CD4-positive, alpha-beta memory T cell (primary cell): Measurements from ENCODE around the gene MPL. TPM values are rescaled to one million over a fixed set of nuclear protein-coding genes. Genes with fewer than 3 reads are reported as not detected.
"Not testable (repeated sequence)": the region's sequence is repeated elsewhere in the genome, so short reads cannot be mapped to it uniquely, and the experiment has no call there.

Experiments used
- CTCF ChIA-PET: fragments of 350-600 bp; sonication (Branson Sonifier 250); formaldehyde crosslinking; loops from one replicate; lab custom pipeline; 2021; ENCODE audit warnings: inconsistent platforms; ENCODE audit not compliant: partially characterized antibody; lab: Charles Lee
- POLR2A ChIA-PET: fragments of 350-600 bp; sonication (Branson Sonifier 250); formaldehyde crosslinking; loops from one replicate; lab custom pipeline; 2021; ENCODE audit not compliant: partially characterized antibody; lab: Charles Lee
- DNase-seq, 5 donors: peaks; one replicate each; pipeline versions ENCODE4 v3.0.0 to v3.0.0-alpha.2; 2020 to 2022; ENCODE audit warnings: mixed read lengths in 1 of 5
- H3K27ac ChIP-seq: one replicate; pipeline ENCODE4 v1.7.0; 2013; ENCODE audit warnings: low read depth, low read length
- H3K27me3 ChIP-seq: 2 replicates; pipeline ENCODE4 v1.7.0; 2013; ENCODE audit warnings: mild to moderate bottlenecking, low read length, moderate library complexity; ENCODE audit not compliant: insufficient read depth
- H3K36me3 ChIP-seq: 2 replicates; pipeline ENCODE4 v1.7.0; 2013; ENCODE audit warnings: mild to moderate bottlenecking, low read length, moderate library complexity; ENCODE audit not compliant: insufficient read depth
- H3K4me1 ChIP-seq: 2 replicates; pipeline ENCODE4 v1.7.0; 2013; ENCODE audit warnings: mild to moderate bottlenecking, low read length, moderate library complexity; ENCODE audit not compliant: insufficient read depth
- H3K4me3 ChIP-seq, 2 donors: one replicate each; pipeline ENCODE4 v1.7.0; 2013; ENCODE audit warnings: low read length in 2 of 2, mild to moderate bottlenecking in 1 of 2
- H3K9me3 ChIP-seq, 2 donors: one replicate each; pipeline ENCODE4 v1.7.0; 2013; ENCODE audit warnings: low read length in 2 of 2, control low read depth in 1 of 2; ENCODE audit not compliant: control insufficient read depth in 1 of 2
- H3K27ac Mint-ChIP-seq, 7 donors: one replicate each; pipeline ENCODE4 v1.8.0; 2020 to 2021; ENCODE audit warnings: mixed read lengths in 7 of 7, mild to moderate bottlenecking in 6 of 7, inconsistent platforms in 3 of 7, moderate library complexity in 3 of 7
- H3K27me3 Mint-ChIP-seq, 2 donors: one replicate each; pipeline ENCODE4 v1.8.0; 2020 to 2021; ENCODE audit warnings: mixed read lengths in 2 of 2
- H3K36me3 Mint-ChIP-seq, 2 donors: one replicate each; pipeline ENCODE4 v1.8.0; 2020 to 2021; ENCODE audit warnings: mixed read lengths in 2 of 2, inconsistent platforms in 1 of 2, mild to moderate bottlenecking in 1 of 2
- H3K4me1 Mint-ChIP-seq, 4 donors: one replicate each; pipeline ENCODE4 v1.8.0; 2020 to 2021; ENCODE audit warnings: mixed read lengths in 4 of 4, mild to moderate bottlenecking in 1 of 4
- H3K4me3 Mint-ChIP-seq, 8 donors: one replicate each; pipeline ENCODE4 v1.8.0; 2020 to 2021; ENCODE audit warnings: mixed read lengths in 8 of 8, mild to moderate bottlenecking in 7 of 8, moderate library complexity in 6 of 8, inconsistent platforms in 3 of 8
- H3K9me3 Mint-ChIP-seq, 8 donors: one replicate each; pipeline ENCODE4 v1.8.0; 2020 to 2021; ENCODE audit warnings: mixed read lengths in 8 of 8, mild to moderate bottlenecking in 5 of 8, inconsistent platforms in 3 of 8, moderate library complexity in 1 of 8
- intact Hi-C: fragments of 100-400 bp; cut with micrococcal nuclease; formaldehyde crosslinking; loops from one replicate; pipeline ENCODE4 v1.15.1; 2023
- microRNA-seq: library from miRNA; unstranded; fragments of <30 nt; microRNA quantifications from one replicate; pipeline ENCODE4 v1.2.0, GENCODE V29; 2021; ENCODE audit warnings: borderline replicate concordance, borderline number of aligned reads, borderline microRNAs expressed, mixed read lengths
- polyA plus RNA-seq, 2 donors: library from polyadenylated mRNA; unstranded; fragments of 300-500 nt; fragmentation: Illumina TruSeq; gene quantifications; one replicate each; pipeline ENCODE4 v1.2.3, GENCODE V29; 2021
- total RNA-seq, 2 experiments: library from RNA; stranded (reverse); gene quantifications; one replicate each; pipeline ENCODE4 v1.2.3, GENCODE V29; 2021

The MPL gene
- total and polyA plus RNA-seq, 4 experiments from 2014 or later = not detected

DNA sequence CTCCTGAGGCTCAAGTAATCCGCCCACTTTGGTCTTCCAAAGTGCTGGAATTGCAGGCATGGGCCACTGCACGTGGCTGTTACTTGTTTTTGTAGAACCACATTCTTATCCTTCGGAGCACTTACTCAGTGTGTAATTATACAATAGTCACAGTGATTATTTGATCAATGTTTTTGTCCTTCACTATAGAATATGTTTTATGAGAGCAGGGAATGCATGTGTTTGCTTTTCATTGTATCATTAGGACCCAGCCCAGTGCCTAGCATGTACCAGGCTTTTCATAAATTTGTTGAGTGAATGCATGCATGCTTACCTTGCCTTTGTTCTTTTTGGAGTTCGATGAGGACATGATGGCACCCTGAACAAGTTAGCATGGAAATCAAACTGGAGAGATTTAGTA, 57.9 kb downstream of the MPL start:
- Mint-ChIP-seq H3K27ac (peak overlapping the region in 1 of 7 donors; percentile 7), H3K36me3 (peaks cover 9 to 33% of the 10 kb centered on the region in 2 donors), H3K4me3 (no peak overlapping the region), H3K9me3 (no peaks in the 10 kb centered on the region), H3K27me3 (no peaks in the 10 kb centered on the region), H3K4me1 (peaks cover 18 to 44% (median 28%) of the 10 kb centered on the region in 4 donors)
- intact Hi-C loops = no loop called here
- ChIA-PET CTCF (interaction anchor here (1.4 to 2.7 kb wide), 2 partner anchors 11 to 19 kb away, joined by 3 to 9 read pairs; no protein-coding TSS in a partner anchor), POLR2A (no interaction called here)
- no peak for DNase-seq
- Histone ChIP-seq H3K9me3 (no peaks in the 10 kb centered on the region), H3K4me1 (peaks cover 10% of the 10 kb centered on the region), H3K27ac (no peak overlapping the region), H3K27me3 (no peaks in the 10 kb centered on the region), H3K4me3 (no peak overlapping the region), H3K36me3 (no peaks in the 10 kb centered on the region)

DNA sequence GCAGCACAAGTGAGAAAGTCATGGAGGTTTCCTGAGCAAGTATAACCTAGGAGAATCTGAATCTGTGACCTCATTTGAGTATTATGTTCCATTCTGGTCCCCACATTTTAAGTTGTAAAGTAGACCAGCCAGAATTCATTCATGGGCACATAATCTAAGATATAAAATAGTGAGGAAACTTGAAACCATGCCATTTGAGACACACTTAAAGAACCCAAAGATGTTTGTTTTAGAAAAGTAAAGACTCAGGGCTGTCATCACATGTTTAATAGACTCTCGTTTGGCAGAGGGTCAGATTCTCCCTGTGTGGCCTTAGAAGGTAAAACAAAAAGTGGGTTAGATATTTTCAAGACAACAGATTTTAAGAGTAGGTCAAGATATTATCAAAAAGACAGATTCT, 58.4 kb downstream of the MPL start:
- ChIA-PET POLR2A (no interaction called here), CTCF (interaction anchor here (2.7 kb wide), 1 partner anchor 19 kb away, joined by 9 read pairs; no protein-coding TSS in a partner anchor)
- no peak for DNase-seq
- Histone ChIP-seq H3K36me3 (no peaks in the 10 kb centered on the region), H3K9me3 (no peaks in the 10 kb centered on the region), H3K4me3 (no peak overlapping the region), H3K27me3 (no peaks in the 10 kb centered on the region), H3K27ac (no peak overlapping the region), H3K4me1 (peaks cover 4% of the 10 kb centered on the region)
- Mint-ChIP-seq H3K4me1 (peaks cover 18 to 39% (median 24%) of the 10 kb centered on the region in 4 donors), H3K27ac (peak overlapping the region in 1 of 7 donors; percentile 7), H3K4me3 (no peak overlapping the region), H3K27me3 (no peaks in the 10 kb centered on the region), H3K9me3 (no peaks in the 10 kb centered on the region), H3K36me3 (peaks cover 9 to 33% of the 10 kb centered on the region in 2 donors)
- intact Hi-C loops = no loop called here

DNA sequence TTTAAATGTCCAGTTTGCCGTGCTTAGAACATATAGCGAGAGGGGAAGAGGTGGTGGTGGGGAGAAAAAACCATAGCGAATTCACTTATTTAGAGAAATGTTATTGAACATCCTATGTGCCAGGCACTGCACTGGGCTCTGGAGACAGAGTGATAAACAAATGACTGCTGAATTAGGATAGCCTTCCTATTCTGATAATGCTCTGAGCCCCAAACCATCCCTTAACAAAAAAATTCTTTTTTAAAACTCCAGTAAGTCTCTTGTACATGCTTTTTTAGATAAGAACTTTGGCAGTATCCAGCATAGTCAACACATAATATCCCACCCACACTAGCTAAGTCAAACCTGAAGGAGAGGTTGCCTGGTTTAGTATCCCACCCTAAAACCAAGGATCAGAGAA, 60.6 kb downstream of the MPL start:
- Mint-ChIP-seq H3K27ac (no peak overlapping the region), H3K9me3 (no peaks in the 10 kb centered on the region), H3K4me3 (no peak overlapping the region), H3K36me3 (peaks cover 20 to 48% of the 10 kb centered on the region in 2 donors), H3K4me1 (peaks cover 11 to 36% (median 18%) of the 10 kb centered on the region in 4 donors), H3K27me3 (no peaks in the 10 kb centered on the region)
- intact Hi-C loops = no loop called here
- H3K27ac ChIP-seq = no peak overlapping the region
- H3K4me1 ChIP-seq = no peaks in the 10 kb centered on the region
- no peak for DNase-seq
- H3K4me3 ChIP-seq = no peak overlapping the region
- no peaks in the 10 kb centered on the region for H3K27me3 ChIP-seq
- no peaks in the 10 kb centered on the region for H3K9me3 ChIP-seq
- POLR2A ChIA-PET = interaction anchor here (0.6 to 1.2 kb wide), 3 partner anchors 10 to 878 kb away, joined by 3 to 4 read pairs (median 3); no protein-coding TSS in a partner anchor
- H3K36me3 ChIP-seq = peaks cover 3% of the 10 kb centered on the region
- CTCF ChIA-PET = interaction anchor here (2.7 kb wide), 1 partner anchor 17 kb away, joined by 9 read pairs; no protein-coding TSS in a partner anchor

DNA sequence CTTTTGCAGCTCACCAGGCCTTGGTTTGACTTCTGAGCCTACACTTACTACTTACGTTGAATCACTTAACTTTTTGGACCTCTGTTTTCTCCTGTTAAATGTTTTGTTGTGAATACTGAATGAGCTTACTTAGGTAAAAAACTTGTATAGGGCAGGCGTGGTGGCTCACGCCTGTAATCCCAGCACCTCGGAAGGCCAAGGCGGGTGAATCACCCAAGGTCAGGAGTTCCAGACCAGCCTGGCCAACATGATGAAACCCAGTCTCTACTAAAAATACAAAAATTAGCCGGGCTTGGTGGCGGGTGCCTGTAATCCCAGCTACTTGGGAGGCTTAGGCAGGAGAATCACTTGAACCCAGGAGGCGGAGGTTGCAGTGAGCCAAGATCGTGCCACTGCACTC, 62.8 kb downstream of the MPL start:
- H3K9me3 ChIP-seq, DNase-seq, H3K27me3 ChIP-seq, H3K4me3 ChIP-seq, H3K27me3 Mint-ChIP-seq, intact Hi-C loops, H3K4me1 ChIP-seq, H3K4me3 Mint-ChIP-seq, POLR2A ChIA-PET, H3K27ac ChIP-seq, H3K9me3 Mint-ChIP-seq: not testable (repeated sequence)
- H3K4me1 Mint-ChIP-seq = peaks cover 8 to 29% (median 14%) of the 10 kb centered on the region in 4 donors
- H3K36me3 ChIP-seq = peaks cover 22% of the 10 kb centered on the region
- peak overlapping the region in 1 of 7 donors; percentile 14 for H3K27ac Mint-ChIP-seq
- CTCF ChIA-PET = interaction anchor here (2.4 kb wide), 1 partner anchor 174 kb away, joined by 7 read pairs; no protein-coding TSS in a partner anchor
- H3K36me3 Mint-ChIP-seq = peaks cover 31 to 56% of the 10 kb centered on the region in 2 donors

DNA sequence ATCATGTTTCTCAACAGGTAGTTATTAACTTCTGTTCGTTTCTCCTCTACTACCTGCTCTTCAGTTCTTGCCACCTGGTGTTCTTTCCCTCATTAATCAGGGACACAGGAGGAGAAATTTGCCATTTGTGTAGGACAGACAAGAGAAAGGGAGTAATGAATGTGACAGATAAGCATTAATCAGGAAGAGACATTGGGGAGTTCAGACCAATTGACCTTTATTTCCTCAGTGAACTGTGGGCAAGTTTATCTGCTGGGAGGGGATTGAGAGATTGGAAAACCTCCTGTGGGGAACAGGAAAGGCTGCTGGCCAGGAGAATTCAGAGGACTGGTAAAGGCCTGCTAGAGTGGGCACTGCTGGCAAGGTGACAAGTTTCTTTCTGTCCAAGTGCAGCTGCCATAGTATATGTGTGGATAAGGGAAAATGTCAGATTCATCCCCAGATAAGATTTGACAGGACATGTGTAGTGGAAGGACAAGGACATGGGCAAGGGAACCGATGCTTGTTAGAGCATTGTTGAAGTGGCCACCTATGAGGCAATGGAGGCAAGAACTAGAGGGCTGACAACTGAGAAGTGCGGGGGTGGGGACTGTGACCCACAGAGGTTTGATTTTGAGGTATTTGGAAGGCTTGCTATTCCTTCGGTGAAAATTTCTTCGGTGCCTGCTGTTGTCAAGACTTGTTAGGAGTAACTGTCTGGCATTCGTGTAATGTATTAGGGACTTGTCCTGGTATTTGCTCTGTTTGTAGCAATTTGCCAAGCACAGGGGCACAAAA, 64.7 kb downstream of the MPL start:
- CTCF ChIA-PET = no interaction called here
- H3K27ac ChIP-seq = no peak overlapping the region
- intact Hi-C loops = no loop called here
- H3K4me3 ChIP-seq = no peak overlapping the region
- DNase-seq = no peak
- H3K4me1 Mint-ChIP-seq = peaks cover 6 to 25% (median 12%) of the 10 kb centered on the region in 4 donors
- H3K9me3 Mint-ChIP-seq = no peaks in the 10 kb centered on the region
- no peak overlapping the region for H3K4me3 Mint-ChIP-seq
- POLR2A ChIA-PET = no interaction called here
- H3K36me3 Mint-ChIP-seq = peaks cover 39 to 52% of the 10 kb centered on the region in 2 donors
- no peaks in the 10 kb centered on the region for H3K4me1 ChIP-seq
- H3K27me3 Mint-ChIP-seq = no peaks in the 10 kb centered on the region
- peak overlapping the region in 1 of 7 donors; percentile 20 for H3K27ac Mint-ChIP-seq
- H3K9me3 ChIP-seq = no peaks in the 10 kb centered on the region
- no peaks in the 10 kb centered on the region for H3K27me3 ChIP-seq
- H3K36me3 ChIP-seq = peaks cover 35% of the 10 kb centered on the region

Small RNA genes within 50 kb of the gene (microRNA-seq; reads per million reads assigned to microRNA genes)
- gene MIR6734 = 2.4 reads per million, percentile 3 among the genes with 10 or more reads in this experiment

Other genes with a start within 250 kb of the MPL start
- gene EBNA1BP2, start 165.5 kb upstream of the MPL start, total RNA-seq = 10 to 100 TPM; 23.6 to 27.6 TPM
- gene EBNA1BP2, start 165.5 kb upstream of the MPL start, polyA plus RNA-seq = 10 to 100 TPM; 56.7 to 72.2 TPM
- gene CFAP57, start 165.5 kb upstream of the MPL start, total RNA-seq = not detected
- gene CFAP57, start 165.5 kb upstream of the MPL start, polyA plus RNA-seq = under 1 TPM in 1 of 2 donors, not detected in 1; 0.07 TPM
- not detected for gene TMEM125, start 67.8 kb upstream of the MPL start, total RNA-seq
- gene TMEM125, start 67.8 kb upstream of the MPL start, polyA plus RNA-seq = not detected
- not detected for gene C1orf210, start 52.2 kb upstream of the MPL start, total RNA-seq
- gene C1orf210, start 52.2 kb upstream of the MPL start, polyA plus RNA-seq = not detected
- not detected for gene TIE1, start 36.8 kb upstream of the MPL start, total RNA-seq
- gene TIE1, start 36.8 kb upstream of the MPL start, polyA plus RNA-seq = not detected
- under 1 TPM in 1 of 2 experiments, not detected in 1; 0.32 TPM for gene CDC20, start 21.2 kb downstream of the MPL start, total RNA-seq
- gene CDC20, start 21.2 kb downstream of the MPL start, polyA plus RNA-seq = under 1 TPM in 1 of 2 donors, not detected in 1; 0.14 TPM
- gene ELOVL1, start 30.2 kb downstream of the MPL start, total RNA-seq = 10 to 100 TPM; 45.3 to 46.0 TPM
- gene ELOVL1, start 30.2 kb downstream of the MPL start, polyA plus RNA-seq = 10 to 100 TPM; 86.4 to 99.3 TPM
- 10 to 100 TPM; 34.0 to 35.6 TPM for gene MED8, start 52.0 kb downstream of the MPL start, total RNA-seq
- gene MED8, start 52.0 kb downstream of the MPL start, polyA plus RNA-seq = 10 to 100 TPM; 36.1 to 42.3 TPM
- gene SZT2, start 52.1 kb downstream of the MPL start, total RNA-seq = 100 to 1,000 TPM; 135 to 153 TPM
- gene SZT2, start 52.1 kb downstream of the MPL start, polyA plus RNA-seq = 1 to 10 TPM in 1 of 2 donors, under 1 TPM in 1; 0.69 to 8.9 TPM
- 10 to 100 TPM; 30.7 to 33.9 TPM for gene HYI, start 116.1 kb downstream of the MPL start, total RNA-seq
- 1 to 10 TPM; 7.3 to 7.7 TPM for gene HYI, start 116.1 kb downstream of the MPL start, polyA plus RNA-seq
- not detected for gene PTPRF, start 193.1 kb downstream of the MPL start, total RNA-seq
- gene PTPRF, start 193.1 kb downstream of the MPL start, polyA plus RNA-seq = not detected